Measurements from ENCODE around the gene PADI1.

DNA sequence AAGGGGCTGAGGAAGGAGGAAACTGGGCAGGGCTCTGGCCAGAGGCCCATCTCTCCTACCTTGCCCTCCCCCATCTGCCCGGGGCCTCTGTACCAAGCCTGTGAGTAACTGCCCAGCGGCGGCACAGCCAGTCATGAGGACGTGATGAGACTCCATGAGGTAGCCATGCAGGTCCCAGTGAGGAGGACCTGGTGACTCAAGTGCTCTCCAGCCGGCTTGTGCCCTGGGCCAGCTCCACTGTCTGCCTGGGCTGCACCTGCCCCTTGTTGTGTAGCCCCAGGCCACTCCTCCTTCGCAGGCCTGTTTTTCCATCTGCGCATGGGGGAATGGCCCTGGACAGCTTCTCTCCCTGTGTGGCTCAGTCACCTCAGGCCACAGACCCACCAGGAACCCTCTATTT, 42.0 kb upstream of the PADI1 start:
- TF ChIP-seq, protein P1, sequence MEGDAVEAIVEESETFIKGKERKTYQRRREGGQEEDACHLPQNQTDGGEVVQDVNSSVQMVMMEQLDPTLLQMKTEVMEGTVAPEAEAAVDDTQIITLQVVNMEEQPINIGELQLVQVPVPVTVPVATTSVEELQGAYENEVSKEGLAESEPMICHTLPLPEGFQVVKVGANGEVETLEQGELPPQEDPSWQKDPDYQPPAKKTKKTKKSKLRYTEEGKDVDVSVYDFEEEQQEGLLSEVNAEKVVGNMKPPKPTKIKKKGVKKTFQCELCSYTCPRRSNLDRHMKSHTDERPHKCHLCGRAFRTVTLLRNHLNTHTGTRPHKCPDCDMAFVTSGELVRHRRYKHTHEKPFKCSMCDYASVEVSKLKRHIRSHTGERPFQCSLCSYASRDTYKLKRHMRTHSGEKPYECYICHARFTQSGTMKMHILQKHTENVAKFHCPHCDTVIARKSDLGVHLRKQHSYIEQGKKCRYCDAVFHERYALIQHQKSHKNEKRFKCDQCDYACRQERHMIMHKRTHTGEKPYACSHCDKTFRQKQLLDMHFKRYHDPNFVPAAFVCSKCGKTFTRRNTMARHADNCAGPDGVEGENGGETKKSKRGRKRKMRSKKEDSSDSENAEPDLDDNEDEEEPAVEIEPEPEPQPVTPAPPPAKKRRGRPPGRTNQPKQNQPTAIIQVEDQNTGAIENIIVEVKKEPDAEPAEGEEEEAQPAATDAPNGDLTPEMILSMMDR (IDR thresholded peaks at IDR 0.05), result no peak
- TF ChIP-seq POLR2AphosphoS5 (IDR thresholded peaks at IDR 0.05) (no peak), POLR2A (IDR thresholded peaks at IDR 0.05) (no peak), EP300 (IDR thresholded peaks at IDR 0.05) (no peak)

Measured in suprapubic skin (tissue), 4 donors.